ENCODE data around the gene UBE2H.

Gene UBE2H

GRCh38 chr7:129975309-129975708, 22.5 kb upstream of the UBE2H start:
- 94% methylated on average over 1 of the region's 1 CpG for WGBS

GRCh38 chr7:129970816-129971215, 18.1 kb upstream of the UBE2H start:
- Histone ChIP-seq H3K4me1 (ENCODE audit: control insufficient read depth, insufficient read depth, low read depth, low read length) (peaks cover 16% of the 10 kb centered on the region), H3K79me1 (replicated peaks; ENCODE audit: low read length, poor library complexity, severe bottlenecking) (no peaks in the 10 kb centered on the region), H3K14ac (ENCODE audit: low read length in 2 of 2) (no peak overlapping the region), H3K36me3 (ENCODE audit: control insufficient read depth in 1 of 2, insufficient read depth in 2 of 2, low read depth in 1 of 2, low read length in 2 of 2) (no peaks in the 10 kb centered on the region), H2AFZ (ENCODE audit: low read depth, low read length) (no peak overlapping the region), H2AK5ac (ENCODE audit: low read length, severe bottlenecking) (peak overlapping the region; percentile 88), H3K4me2 (ENCODE audit: low read length, poor library complexity, severe bottlenecking) (no peak overlapping the region), H4K91ac (ENCODE audit: low read length) (no peak overlapping the region), H3K23ac (ENCODE audit: low read length in 2 of 2) (no peak overlapping the region), H2BK120ac (ENCODE audit: low read depth, low read length) (no peak overlapping the region), H3K18ac (ENCODE audit: low read depth in 1 of 2, low read length in 2 of 2) (peak overlapping the region in 1 of 2 experiments; percentile 66), H3K27ac (ENCODE audit: low read length, poor library complexity, severe bottlenecking) (peak overlapping the region; percentile 21), H3K4ac (ENCODE audit: low read depth in 1 of 2, low read length in 2 of 2) (peak overlapping the region in 1 of 2 experiments; percentile 49), H3K9ac (ENCODE audit: low read length) (no peak overlapping the region), H2BK5ac (ENCODE audit: low read depth, low read length, poor library complexity, severe bottlenecking) (no peak overlapping the region), H4K8ac (ENCODE audit: low read length) (no peak overlapping the region), H3K9me3 (ENCODE audit: control insufficient read depth, low read length) (no peaks in the 10 kb centered on the region), H3K4me3 (ENCODE audit: insufficient read depth in 1 of 2, low read depth in 1 of 2, low read length in 2 of 2) (no peak overlapping the region), H2BK15ac (ENCODE audit: low read depth, poor library complexity, severe bottlenecking) (no peak overlapping the region), H2BK12ac (ENCODE audit: low read length in 2 of 2) (peak overlapping the region in 1 of 2 experiments; percentile 83), H3K27me3 (ENCODE audit: control insufficient read depth in 1 of 2, insufficient read depth in 1 of 2, low read length in 2 of 2) (no peaks in the 10 kb centered on the region)
- WGBS: no CpG with 5 or more reads among the region's 3 CpGs
- DNase-seq: no peak

More at GRCh38 chr7:129975309-129975708, 22.5 kb upstream of the UBE2H start:
- Histone ChIP-seq H3K9me3 (ENCODE audit: control insufficient read depth, low read length) (no peaks in the 10 kb centered on the region), H3K36me3 (ENCODE audit: control insufficient read depth in 1 of 2, insufficient read depth in 2 of 2, low read depth in 1 of 2, low read length in 2 of 2) (no peaks in the 10 kb centered on the region), H3K9ac (ENCODE audit: low read length) (no peak overlapping the region), H2BK120ac (ENCODE audit: low read depth, low read length) (no peak overlapping the region), H2BK12ac (ENCODE audit: low read length in 2 of 2) (no peak overlapping the region), H3K18ac (ENCODE audit: low read depth in 1 of 2, low read length in 2 of 2) (no peak overlapping the region), H2AK5ac (ENCODE audit: low read length, severe bottlenecking) (no peak overlapping the region), H3K4me3 (ENCODE audit: insufficient read depth in 1 of 2, low read depth in 1 of 2, low read length in 2 of 2) (no peak overlapping the region), H3K79me1 (replicated peaks; ENCODE audit: low read length, poor library complexity, severe bottlenecking) (no peaks in the 10 kb centered on the region), H4K8ac (ENCODE audit: low read length) (no peak overlapping the region), H2BK5ac (ENCODE audit: low read depth, low read length, poor library complexity, severe bottlenecking) (no peak overlapping the region), H3K23ac (ENCODE audit: low read length in 2 of 2) (no peak overlapping the region), H3K27me3 (ENCODE audit: control insufficient read depth in 1 of 2, insufficient read depth in 1 of 2, low read length in 2 of 2) (no peaks in the 10 kb centered on the region), H3K4ac (ENCODE audit: low read depth in 1 of 2, low read length in 2 of 2) (no peak overlapping the region), H2BK15ac (ENCODE audit: low read depth, poor library complexity, severe bottlenecking) (no peak overlapping the region), H3K4me2 (ENCODE audit: low read length, poor library complexity, severe bottlenecking) (no peak overlapping the region), H3K27ac (ENCODE audit: low read length, poor library complexity, severe bottlenecking) (no peak overlapping the region), H3K4me1 (ENCODE audit: control insufficient read depth, insufficient read depth, low read depth, low read length) (peaks cover 4% of the 10 kb centered on the region), H2AFZ (ENCODE audit: low read depth, low read length) (no peak overlapping the region), H4K91ac (ENCODE audit: low read length) (no peak overlapping the region), H3K14ac (ENCODE audit: low read length in 2 of 2) (no peak overlapping the region)
- peak; percentile 10 for DNase-seq

- Histone ChIP-seq H2BK5ac (ENCODE audit: low read depth, low read length, poor library complexity, severe bottlenecking) (peak overlapping the region; percentile 63), H2AK5ac (ENCODE audit: low read length, severe bottlenecking) (no peak overlapping the region), H2BK12ac (ENCODE audit: low read length in 2 of 2) (peak overlapping the region; percentile 7 to 14), H3K18ac (ENCODE audit: low read depth in 1 of 2, low read length in 2 of 2) (peak overlapping the region; percentile 25 to 42), H3K14ac (ENCODE audit: low read length in 2 of 2) (no peak overlapping the region), H2BK120ac (ENCODE audit: low read depth, low read length) (peak overlapping the region; percentile 57), H2BK15ac (ENCODE audit: low read depth, poor library complexity, severe bottlenecking) (no peak overlapping the region), H3K9ac (ENCODE audit: low read length) (no peak overlapping the region), H3K4me1 (ENCODE audit: control insufficient read depth, insufficient read depth, low read depth, low read length) (peaks cover 16% of the 10 kb centered on the region), H3K4me3 (ENCODE audit: insufficient read depth in 1 of 2, low read depth in 1 of 2, low read length in 2 of 2) (no peak overlapping the region), H3K27ac (ENCODE audit: low read length, poor library complexity, severe bottlenecking) (peak overlapping the region; percentile 87), H3K27me3 (ENCODE audit: control insufficient read depth in 1 of 2, insufficient read depth in 1 of 2, low read length in 2 of 2) (no peaks in the 10 kb centered on the region), H4K91ac (ENCODE audit: low read length) (peak overlapping the region; percentile 78), H3K4me2 (ENCODE audit: low read length, poor library complexity, severe bottlenecking) (no peak overlapping the region), H3K79me1 (replicated peaks; ENCODE audit: low read length, poor library complexity, severe bottlenecking) (no peaks in the 10 kb centered on the region), H4K8ac (ENCODE audit: low read length) (peak overlapping the region; percentile 93), H3K4ac (ENCODE audit: low read depth in 1 of 2, low read length in 2 of 2) (peak overlapping the region; percentile 9 to 28), H2AFZ (ENCODE audit: low read depth, low read length) (peak overlapping the region; percentile 51), H3K23ac (ENCODE audit: low read length in 2 of 2) (no peak overlapping the region), H3K36me3 (ENCODE audit: control insufficient read depth in 1 of 2, insufficient read depth in 2 of 2, low read depth in 1 of 2, low read length in 2 of 2) (no peaks in the 10 kb centered on the region), H3K9me3 (ENCODE audit: control insufficient read depth, low read length) (no peaks in the 10 kb centered on the region)
- 14% methylated on average over 3 of the region's 3 CpGs for WGBS
- DNase-seq: peak; percentile 65
Observed at GRCh38 chr7:129969881-129970446, 17.2 kb upstream of the UBE2H start.

GRCh38 chr7:129968592-129969383, 16.0 kb upstream of the UBE2H start:
- no peak overlapping the region for H3K4me3 ChIP-seq (ENCODE audit: insufficient read depth in 1 of 2, low read depth in 1 of 2, low read length in 2 of 2)
- H2BK5ac ChIP-seq (ENCODE audit: low read depth, low read length, poor library complexity, severe bottlenecking): peak overlapping the region; percentile 2
- H3K9ac ChIP-seq (ENCODE audit: low read length): no peak overlapping the region
- peak overlapping the region; percentile 71 to 79 for H3K18ac ChIP-seq (ENCODE audit: low read depth in 1 of 2, low read length in 2 of 2)
- peak overlapping the region; percentile 83 for H2BK12ac ChIP-seq (ENCODE audit: low read length in 2 of 2)
- H3K79me1 ChIP-seq (replicated peaks; ENCODE audit: low read length, poor library complexity, severe bottlenecking): no peaks in the 10 kb centered on the region
- no peak overlapping the region for H2AFZ ChIP-seq (ENCODE audit: low read depth, low read length)
- H4K8ac ChIP-seq (ENCODE audit: low read length): peak overlapping the region; percentile 35
- H3K4me2 ChIP-seq (ENCODE audit: low read length, poor library complexity, severe bottlenecking): no peak overlapping the region
- peaks cover 16% of the 10 kb centered on the region for H3K4me1 ChIP-seq (ENCODE audit: control insufficient read depth, insufficient read depth, low read depth, low read length)
- no peak for DNase-seq
- peak overlapping the region in 1 of 2 experiments; percentile 90 for H3K23ac ChIP-seq (ENCODE audit: low read length in 2 of 2)
- no peaks in the 10 kb centered on the region for H3K36me3 ChIP-seq (ENCODE audit: control insufficient read depth in 1 of 2, insufficient read depth in 2 of 2, low read depth in 1 of 2, low read length in 2 of 2)
- no peaks in the 10 kb centered on the region for H3K9me3 ChIP-seq (ENCODE audit: control insufficient read depth, low read length)
- no peak overlapping the region for H3K27ac ChIP-seq (ENCODE audit: low read length, poor library complexity, severe bottlenecking)
- H2AK5ac ChIP-seq (ENCODE audit: low read length, severe bottlenecking): peak overlapping the region; percentile 81
- H2BK120ac ChIP-seq (ENCODE audit: low read depth, low read length): no peak overlapping the region
- H3K4ac ChIP-seq (ENCODE audit: low read depth in 1 of 2, low read length in 2 of 2): peak overlapping the region; percentile 5 to 32
- H4K91ac ChIP-seq (ENCODE audit: low read length): peak overlapping the region; percentile 72
- no peaks in the 10 kb centered on the region for H3K27me3 ChIP-seq (ENCODE audit: control insufficient read depth in 1 of 2, insufficient read depth in 1 of 2, low read length in 2 of 2)
- H2BK15ac ChIP-seq (ENCODE audit: low read depth, poor library complexity, severe bottlenecking): no peak overlapping the region
- WGBS: 93% methylated on average over 10 of the region's 11 CpGs
- H3K14ac ChIP-seq (ENCODE audit: low read length in 2 of 2): peak overlapping the region in 1 of 2 experiments; percentile 35

All from mesenchymal stem cell (in vitro differentiated cells and primary cell).